HG03039 (cell line): ENCODE results near the gene ARPP21.

Experiments used
- ATAC-seq: cut with Tn5 transposase; IDR thresholded peaks from one replicate; pipeline ENCODE4 v1.9.1; 2021; ENCODE audit warnings: mild to moderate bottlenecking, moderate library complexity; ENCODE audit not compliant: unreplicated experiment

The ARPP21 gene

GRCh38 chr3:35727179-35727578 is 87.9 kb downstream of the ARPP21 start:
- ATAC-seq, result no peak

DNA sequence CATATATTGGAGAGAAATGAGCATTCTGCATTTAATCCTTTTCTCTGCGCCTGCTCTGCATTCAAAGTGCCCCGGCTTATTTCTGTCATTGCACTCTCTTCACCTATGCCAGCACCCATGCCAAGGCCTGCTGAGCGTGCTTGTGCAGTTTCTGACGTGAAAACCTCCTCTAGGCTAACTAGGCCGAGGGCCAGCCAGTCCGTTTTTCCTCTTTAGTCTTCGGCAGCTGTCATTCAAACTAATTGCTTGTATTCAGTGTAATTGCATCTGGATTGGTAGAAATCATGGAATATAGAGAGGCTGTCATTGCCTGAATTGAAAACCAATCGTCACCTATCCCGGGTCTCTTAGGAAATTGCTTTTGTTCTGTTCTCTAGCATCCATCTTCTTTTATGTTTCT is 94.0 kb downstream of the ARPP21 start:
- no peak for ATAC-seq

DNA sequence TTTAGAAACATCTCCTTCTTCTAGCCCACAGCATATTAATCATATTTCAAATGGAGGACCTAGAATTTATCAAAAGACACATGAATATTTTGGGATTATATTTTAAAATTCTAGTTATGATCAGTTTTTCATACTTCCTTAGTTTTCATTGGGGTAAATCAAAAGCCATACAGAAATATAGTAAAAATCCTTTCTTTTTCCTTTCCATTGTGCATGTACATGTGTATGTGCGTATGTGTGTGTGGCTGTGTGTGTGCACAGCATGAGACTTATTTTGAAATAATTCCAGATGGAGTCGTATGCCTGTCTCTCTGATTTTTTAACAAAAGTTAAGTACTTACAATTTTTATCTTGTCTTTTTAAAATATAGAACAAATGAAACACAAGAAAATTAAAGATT is 94.5 kb downstream of the ARPP21 start:
- ATAC-seq, result no peak

- no peak for ATAC-seq
These were observed 97.8 kb downstream of the ARPP21 start for GRCh38 chr3:35737080-35737479.

GRCh38 chr3:35737527-35737926 is 98.2 kb downstream of the ARPP21 start:
- ATAC-seq, result no peak

DNA sequence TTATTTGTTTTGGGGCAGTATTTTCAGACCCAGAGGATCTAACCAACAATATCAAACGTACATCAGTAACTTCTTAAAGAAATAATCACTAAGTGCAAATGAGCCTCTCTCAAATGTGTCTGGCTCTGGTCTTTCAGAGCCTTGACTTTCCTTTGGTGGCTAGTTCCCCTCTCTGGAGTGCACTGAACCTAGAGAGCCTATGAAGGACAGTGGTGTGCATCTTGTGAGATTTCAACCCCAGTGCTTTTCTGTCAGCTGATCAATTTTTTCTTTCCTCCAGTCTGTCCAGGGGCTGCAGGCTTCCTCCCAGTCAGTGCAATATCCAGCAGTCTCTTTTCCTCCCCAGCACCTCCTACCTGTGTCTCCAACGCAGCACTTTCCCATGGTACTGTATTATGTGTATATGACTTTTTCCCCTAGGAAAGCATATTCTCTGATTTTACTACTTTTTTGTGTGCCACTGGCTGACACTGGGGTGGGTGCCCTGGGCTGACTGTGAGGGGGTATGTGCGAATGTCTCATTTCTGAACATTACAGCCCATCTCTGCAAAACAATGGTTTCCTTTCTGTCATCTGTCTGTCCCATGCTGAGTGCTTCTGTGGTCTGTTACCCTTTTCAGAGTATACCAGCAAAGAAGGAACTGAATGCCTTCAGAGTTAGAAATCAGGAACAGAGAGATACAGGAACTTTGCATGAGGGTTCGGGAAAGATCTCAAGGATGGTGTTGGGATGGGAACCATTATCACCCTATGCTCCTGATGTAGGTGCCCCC is 98.8 kb downstream of the ARPP21 start:
- ATAC-seq, result no peak

DNA sequence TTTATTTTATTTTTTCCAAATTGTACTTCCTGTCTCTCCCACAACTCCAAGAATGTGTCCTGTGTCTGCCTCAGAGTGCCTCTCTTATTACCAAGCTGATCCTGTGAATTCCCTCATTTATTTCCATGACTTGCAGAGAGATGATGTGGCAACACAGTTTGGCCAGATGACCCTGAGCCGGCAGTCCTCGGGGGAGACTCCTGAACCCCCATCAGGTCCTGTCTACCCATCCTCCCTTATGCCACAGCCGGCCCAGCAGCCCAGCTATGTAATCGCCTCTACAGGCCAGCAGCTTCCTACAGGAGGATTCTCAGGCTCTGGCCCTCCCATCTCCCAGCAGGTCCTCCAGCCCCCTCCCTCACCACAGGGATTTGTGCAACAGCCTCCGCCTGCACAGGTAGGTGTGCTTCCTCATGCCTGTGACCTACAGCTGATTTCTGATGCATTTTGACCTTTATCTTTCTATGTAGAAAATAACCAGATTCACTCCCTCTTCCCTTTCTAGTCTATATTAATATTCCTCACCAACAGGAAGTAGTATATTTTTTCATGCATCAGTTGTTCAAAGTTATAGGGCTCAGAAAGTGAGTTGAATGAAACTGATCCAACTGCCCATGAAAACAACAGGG is 100.0 kb downstream of the ARPP21 start:
- no peak for ATAC-seq

DNA sequence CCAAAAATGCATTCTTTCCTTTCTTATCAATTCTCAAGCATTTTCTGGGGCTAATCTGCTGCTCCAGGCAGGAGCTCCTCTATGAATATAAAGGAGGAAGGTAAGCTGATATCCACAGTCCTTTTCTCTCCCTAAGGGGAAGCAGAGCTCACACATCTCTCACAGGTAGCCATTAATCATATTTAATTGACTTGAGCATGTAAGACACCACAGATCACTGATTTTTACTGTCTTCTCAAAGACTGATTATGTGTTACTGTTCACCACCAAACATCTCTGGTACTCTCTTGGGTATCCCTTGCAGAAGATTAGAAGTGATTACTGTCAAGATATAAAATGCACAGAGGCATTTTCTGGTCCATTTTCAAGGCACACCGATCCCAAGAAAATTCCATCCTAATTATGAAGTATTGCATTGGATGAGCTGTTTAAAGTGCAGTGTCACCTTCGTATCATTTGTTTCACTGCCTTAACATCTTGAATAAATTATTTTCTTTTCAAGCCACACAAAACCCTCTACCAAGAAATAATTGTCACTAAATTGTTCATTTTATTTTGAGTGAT is 100.7 kb downstream of the ARPP21 start:
- ATAC-seq, result no peak

- no peak for ATAC-seq
These were observed 103.9 kb downstream of the ARPP21 start for GRCh38 chr3:35743218-35743617.

- ATAC-seq, result no peak
These were observed 105.1 kb downstream of the ARPP21 start for GRCh38 chr3:35744419-35744818.

DNA sequence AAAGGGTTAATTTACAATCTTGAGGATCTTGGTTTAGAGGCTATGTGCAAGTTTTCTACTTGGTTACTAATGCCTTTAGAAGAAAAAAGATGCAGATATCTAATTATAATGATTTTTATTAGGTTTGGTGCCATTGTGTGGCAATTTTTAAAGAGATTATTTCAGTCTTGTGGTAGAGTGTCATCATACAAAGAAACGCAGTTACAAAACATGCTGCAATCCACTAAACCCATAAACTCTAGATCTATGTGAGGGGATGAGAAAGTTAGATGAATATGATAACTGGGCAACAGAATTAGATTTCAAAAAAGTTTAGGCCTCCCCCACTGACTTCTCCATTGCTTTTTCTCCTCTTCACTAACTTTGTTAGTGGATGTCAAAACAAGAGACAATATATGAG is 106.0 kb downstream of the ARPP21 start:
- no peak for ATAC-seq

DNA sequence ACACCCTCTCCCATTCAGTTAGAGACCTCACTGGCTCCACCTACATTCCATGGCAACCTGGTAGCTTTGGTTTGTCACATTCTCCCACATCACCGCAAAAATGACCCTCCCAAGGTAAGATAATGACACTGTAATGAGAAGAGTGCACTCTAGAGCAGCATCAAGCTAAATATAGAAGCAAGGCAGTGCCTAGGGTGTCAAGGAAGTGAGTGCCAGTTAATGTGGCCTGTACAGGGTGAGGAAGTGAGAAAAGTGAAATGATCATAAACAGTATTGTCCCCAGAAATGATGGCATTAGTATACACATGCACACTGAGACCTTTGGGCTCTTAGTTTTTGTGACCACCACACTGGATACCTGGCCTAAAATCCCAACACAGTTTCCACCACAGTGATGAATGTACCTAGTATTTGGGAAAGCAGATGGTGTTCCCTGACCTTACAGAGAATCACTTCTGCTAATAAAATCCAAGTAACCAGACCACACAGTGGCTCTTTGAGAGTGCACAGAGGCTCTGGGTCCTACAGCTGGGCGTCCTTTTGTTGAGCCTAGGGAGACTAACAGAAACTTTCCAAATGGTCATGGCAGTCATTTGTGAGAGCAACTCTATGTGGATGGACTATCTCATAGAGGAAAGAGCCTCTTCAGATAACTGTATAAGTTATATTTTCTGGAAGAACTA is 106.6 kb downstream of the ARPP21 start:
- ATAC-seq, result no peak

DNA sequence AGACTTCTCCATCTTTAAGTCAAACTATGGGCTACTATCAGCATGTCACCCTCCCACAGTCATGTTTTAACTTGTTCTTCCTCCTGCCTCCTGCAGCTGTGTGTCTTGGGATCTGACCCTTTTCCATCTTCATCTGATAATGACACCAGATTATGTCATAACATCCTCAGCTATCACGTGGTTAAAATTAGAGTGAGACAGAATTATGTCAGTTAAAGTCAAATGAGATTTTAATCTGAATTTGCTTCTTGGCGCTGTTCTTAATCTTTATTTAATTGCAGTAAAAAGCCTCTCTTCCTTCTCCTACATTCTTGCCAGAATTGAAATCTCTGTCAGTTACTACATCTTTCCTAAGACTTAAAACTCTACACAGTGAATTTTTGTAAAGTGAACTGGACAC is 107.2 kb downstream of the ARPP21 start:
- ATAC-seq, result no peak

DNA sequence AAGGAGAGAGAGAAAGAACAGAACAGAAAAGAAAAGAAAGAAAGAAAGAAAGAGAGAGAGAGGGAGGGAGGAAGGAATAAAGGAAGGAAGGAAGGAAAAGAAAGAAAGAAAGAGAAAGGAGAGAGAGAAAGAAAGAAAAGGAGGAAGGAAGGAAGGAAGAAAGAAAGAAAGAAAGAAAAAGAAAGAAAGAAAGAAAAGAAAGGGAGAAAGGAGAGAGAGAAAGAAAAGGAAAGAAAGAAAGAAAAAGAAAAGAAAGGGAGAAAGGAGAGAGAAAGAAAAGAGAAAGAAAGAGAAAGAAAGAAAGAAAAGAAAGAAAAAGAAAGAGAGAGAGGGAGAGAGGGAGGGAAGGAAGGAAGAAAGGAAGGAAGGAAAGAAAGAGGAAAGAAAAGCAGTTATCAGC is 108.8 kb downstream of the ARPP21 start:
- ATAC-seq, result no peak

- ATAC-seq, result no peak
These were observed 111.9 kb downstream of the ARPP21 start for GRCh38 chr3:35751207-35751606.

DNA sequence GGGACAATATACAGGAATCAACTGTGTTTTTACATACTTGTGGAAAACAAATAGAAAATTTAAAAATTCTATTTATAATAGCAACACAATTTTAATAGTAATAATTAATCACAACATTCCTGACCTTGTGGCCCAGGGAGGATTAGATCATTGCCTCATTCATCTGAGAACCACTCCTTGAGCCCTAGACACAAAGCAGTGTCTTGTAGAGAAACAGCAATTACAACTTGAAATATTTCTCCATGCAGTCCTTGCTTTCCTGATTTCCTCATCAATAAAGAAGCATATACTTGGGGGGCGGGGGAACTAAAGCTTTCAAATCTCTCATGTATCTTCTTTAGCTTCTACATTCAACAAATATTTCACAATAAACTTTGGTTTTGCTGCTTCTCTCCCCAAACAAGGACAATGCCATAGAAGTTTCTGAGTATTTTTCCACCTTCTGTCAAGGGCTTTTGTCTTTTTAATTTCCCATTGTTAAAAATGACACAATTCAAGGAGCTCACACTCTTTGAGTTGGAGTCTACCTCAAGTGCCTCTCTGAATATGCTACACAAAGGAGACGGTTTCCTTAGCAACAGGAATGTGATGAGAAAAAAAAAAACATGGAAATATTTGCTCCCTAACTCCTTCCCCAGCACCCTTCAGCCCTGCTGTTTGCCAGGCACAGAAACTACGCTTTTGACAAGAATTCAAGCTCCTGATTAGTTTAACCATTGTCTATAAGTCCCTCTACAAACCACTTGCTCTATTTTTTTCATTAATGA is 118.8 kb downstream of the ARPP21 start:
- no peak for ATAC-seq

DNA sequence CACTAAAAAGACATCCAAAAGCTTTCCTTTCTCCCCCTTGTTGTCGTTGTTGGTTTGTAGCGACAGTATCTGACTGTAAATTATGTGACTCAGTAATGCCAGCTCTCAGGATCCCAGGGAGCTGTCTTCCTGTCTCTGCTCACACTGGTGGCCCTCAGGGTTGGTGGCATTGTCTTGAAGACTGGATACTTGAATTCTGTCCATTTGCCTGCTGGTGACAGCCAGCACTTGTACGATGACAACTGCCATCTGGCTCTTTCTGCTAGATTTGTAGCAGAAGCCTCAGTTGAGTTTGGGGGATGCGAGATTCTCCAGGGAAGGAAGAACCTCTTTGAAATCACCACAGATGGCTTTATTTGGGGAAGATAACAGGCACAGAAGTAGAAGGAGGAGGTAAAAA is 120.8 kb downstream of the ARPP21 start:
- ATAC-seq, result no peak

GRCh38 chr3:35761311-35761710 is 122.0 kb downstream of the ARPP21 start:
- ATAC-seq, result no peak

DNA sequence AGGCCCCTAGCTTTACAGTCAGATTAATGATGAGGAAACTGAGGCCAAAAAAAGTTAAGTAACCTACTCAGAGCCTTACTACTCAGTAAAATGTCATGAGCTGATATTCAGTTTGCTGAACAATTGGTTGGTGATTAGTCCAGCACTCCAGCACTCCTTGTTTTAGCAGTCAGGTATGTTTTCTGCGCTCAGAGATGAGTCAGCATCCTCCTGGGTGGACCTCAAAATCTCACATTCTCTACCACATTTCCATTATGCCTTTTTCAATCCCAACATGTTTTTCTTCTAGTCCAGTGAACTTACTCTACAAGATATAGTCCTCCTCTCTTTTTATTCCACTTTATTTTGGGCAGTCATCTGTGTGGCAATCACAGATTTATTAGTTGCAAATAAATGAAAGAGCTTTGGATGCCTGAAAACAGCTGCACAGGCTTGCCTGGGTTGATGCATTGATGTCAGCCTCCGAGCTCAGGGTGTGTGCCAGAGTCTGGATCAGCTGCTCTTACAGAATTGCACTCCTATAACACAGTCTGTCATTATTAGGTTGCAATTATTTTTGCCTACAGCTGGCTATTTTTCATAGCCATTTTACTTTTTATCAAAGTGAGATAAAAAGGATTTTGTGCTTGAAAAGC is 133.2 kb downstream of the ARPP21 start:
- ATAC-seq, result no peak

DNA sequence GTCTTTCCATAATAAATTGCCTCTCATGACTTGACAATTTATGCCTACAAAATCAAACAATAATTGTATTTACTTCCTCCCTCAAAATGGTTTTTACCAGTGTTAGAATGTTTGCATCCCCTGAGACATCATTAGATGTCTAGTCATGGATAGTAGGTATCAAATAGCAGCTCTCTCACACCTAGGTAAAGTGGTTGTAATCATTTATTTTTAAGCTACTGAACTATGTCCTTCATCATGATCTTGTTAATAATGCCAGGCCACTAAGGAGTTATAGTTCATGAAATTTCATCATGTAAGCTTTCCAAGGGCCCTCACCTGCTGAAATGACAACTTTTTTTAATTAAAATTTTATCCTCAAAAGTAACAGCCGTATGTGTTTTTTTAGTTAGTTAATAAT is 134.1 kb downstream of the ARPP21 start:
- ATAC-seq, result no peak

GRCh38 chr3:35776346-35776745 is 137.0 kb downstream of the ARPP21 start:
- no peak for ATAC-seq
